Erythroblast (primary cell): ENCODE measurements around the gene CGB2.
"Not testable (repeated sequence)": the region's sequence is repeated elsewhere in the genome, so short reads cannot be mapped to it uniquely, and the experiment has no call there.

Experiments used
- GATA1 ChIP-seq: IDR thresholded peaks from 2 replicates; pipeline ENCODE4 v1.6.1; 2011; ENCODE audit warnings: low read depth, mild to moderate bottlenecking, control low read depth, low read length, moderate library complexity
- POLR2A ChIP-seq: IDR thresholded peaks from 2 replicates; pipeline ENCODE4 v1.6.1; 2011; ENCODE audit warnings: mild to moderate bottlenecking, low read length

GRCh38 chr19:49025088-49025487 is 6.6 kb upstream of the CGB2 start:
- TF ChIP-seq POLR2A, GATA1: not testable (repeated sequence)
